DMS153 (cell line): ENCODE results near the gene ZGRF1.
A peak's percentile ranks its signal among the peaks of the same experiment; 100 is the strongest.
"Not testable (repeated sequence)": the region's sequence is repeated elsewhere in the genome, so short reads cannot be mapped to it uniquely, and the experiment has no call there.

ENCODE experiments used
- DNase-seq: peaks from one replicate; lab custom pipeline; 2025; lab: John Stamatoyannopoulos, UW

ZGRF1 gene

GRCh38 chr4:112637552-112637866 is 800 bp upstream of the ZGRF1 start:
- no peak for DNase-seq

- peak; percentile 9 for DNase-seq
These were observed 3.1 kb downstream of the ZGRF1 start for GRCh38 chr4:112633477-112634235.

DNA sequence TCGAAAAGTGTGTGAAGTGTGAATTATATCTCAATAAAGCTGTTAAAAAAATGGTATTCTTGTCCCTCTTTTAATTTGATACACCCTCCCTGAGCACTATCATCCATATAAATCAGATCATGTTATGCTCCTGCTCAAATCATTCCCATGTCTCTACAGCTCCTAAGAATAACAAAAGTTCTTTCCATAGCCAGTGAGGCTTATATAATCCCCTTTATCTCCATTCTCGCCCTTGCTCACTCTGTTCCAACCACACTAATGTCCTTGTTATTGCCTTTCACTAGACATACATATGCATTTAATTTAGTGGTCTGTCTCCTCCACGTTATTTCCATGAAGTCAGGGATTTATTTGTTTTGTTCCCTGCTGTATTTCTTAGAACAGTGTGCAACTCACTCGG is 10.5 kb downstream of the ZGRF1 start:
- no peak for DNase-seq

DNA sequence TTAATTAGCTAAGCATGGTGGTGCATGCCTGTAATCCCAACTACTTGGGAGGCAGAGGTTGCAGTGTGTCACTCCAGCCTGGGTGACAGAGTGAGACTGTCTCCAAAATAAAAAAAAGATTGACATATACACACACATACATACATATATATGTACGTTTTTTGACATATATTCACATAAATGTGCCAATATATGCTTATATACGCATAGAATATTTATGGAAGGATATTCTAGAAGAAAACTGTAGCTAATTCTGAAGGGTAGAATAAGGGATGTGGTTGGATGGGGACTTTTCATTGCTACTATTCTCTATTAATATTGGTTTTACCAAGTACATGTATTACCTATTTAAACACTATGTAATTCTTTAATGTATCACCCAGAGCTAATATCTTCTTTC is 19.7 kb downstream of the ZGRF1 start:
- no peak for DNase-seq

GRCh38 chr4:112612814-112613213 is 23.9 kb downstream of the ZGRF1 start:
- DNase-seq = not testable (repeated sequence)

- DNase-seq = no peak
These were observed 32.1 kb downstream of the ZGRF1 start for GRCh38 chr4:112604589-112604988.

DNA sequence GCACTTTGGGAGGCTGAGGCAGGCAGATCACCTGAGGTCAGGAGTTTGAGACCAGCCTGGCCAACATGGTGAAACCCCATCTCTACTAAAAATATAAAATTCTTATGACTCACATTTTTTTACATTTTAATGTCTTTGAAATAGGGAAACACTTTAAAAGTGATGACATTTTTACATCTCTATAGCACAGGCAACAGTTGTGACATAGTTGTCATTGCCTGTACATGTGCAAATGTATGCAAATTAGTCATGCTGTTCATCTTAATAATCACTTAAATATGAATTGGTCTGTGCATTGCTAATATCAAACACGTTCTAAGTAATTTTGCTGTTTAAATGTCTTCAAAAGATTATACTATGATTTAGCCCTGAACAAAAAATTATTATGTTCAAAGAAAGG is 41.7 kb downstream of the ZGRF1 start:
- no peak for DNase-seq

DNA sequence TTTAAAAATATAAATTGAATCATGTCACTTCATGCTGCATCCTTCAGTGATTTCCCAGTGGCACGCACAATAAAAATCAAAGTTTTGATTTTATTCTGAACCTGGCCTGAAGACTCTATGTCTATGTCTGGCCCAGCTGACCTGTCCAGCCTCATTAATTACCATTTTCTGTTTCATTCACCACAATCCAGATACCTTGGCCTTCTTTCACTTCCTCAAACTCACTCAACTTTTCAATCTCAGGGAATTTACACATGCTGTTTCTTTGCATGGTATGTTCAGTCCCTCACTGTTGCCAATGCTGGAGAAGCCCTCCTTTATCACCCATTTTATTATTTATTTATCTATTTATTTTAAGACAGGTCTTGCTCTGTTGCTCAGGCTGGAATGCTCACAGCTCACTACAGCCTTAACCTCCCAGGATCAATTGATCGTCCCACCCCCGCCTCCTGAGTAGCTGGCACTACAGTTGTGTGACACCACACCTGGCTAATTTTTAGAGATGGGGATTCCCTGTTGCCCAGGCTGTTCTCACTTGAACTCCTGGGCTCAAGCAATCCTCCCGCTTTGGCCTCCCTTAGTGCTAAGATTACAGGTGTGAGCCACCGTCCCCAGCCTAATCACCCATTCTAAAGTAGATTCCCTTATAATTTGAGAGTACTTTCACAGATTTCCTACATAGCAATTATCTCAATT is 43.1 kb downstream of the ZGRF1 start:
- DNase-seq = no peak

DNA sequence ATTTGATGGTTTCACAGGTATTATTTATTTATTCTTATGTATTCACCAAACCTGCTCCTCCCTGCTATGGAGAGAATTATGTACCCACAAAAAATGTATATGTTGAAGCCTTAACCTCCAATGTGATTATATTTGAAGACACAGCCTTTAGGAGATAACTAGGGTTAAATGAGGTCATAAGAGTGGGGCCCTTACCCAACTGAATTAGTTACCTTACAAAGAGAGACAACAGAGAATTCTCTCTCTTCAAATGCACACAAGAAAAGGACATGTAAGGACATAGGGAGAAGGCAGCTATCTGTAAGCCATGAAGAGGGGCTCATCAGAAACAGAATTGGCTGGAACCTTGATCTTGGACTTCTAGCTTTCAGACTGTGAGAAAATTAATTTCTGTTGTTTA is 44.0 kb downstream of the ZGRF1 start:
- no peak for DNase-seq

DNA sequence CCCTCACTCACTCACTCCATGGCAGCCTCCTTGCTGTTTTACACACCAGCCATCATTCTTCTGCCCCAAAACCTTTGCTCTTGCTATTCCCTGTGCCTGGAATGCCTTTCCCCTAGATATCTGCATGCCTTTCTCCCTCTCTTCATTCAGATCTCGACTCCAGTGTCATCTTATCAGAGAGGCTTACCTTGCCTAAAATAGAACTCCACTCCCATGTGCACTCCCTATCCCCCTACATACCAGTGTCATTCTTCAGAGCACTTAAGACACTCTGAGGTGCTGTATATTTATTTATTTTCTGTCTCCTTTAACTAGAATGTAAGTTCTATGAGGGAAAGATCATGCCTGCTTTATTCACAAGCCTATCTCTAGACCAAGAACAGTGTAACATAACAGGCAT is 45.1 kb downstream of the ZGRF1 start:
- DNase-seq = no peak

- DNase-seq = no peak
These were observed 47.5 kb downstream of the ZGRF1 start for GRCh38 chr4:112589206-112589605.

DNA sequence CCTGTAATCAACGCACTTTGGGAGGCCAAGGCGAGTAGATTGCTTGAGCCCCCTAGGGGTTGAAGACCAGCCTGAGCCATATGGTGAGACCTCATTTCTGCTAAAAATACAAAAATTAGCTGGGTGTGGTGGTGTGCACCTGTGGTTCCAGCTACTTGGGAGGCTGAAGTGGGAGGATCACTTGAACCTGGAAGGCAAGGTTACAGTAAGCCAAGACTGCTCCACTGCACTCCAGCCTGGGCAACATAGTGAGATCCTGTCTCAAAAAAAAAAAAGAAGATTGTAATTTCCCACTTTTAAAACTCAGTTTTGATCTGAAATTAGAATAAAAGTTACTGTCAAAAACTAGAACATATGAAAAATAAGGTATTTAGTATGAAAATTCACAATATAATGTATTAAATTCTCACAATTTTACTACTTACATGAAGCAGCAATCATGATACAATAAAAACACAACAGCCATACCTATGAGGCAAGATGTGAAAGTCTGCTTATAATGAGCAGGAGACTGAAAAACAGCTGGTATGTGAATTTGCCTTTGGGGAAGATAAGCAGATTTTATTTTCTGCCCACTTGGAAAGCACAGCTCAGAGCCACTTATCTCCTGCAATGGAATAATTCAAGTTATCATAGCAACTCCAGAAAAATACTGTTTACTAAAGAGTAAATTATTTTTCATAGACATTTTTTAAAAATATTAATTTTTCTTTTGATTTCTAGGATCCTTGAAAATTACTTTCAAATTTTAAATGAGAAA is 50.6 kb downstream of the ZGRF1 start:
- DNase-seq = no peak

- no peak for DNase-seq
These were observed 69.2 kb downstream of the ZGRF1 start for GRCh38 chr4:112567536-112567935.

DNA sequence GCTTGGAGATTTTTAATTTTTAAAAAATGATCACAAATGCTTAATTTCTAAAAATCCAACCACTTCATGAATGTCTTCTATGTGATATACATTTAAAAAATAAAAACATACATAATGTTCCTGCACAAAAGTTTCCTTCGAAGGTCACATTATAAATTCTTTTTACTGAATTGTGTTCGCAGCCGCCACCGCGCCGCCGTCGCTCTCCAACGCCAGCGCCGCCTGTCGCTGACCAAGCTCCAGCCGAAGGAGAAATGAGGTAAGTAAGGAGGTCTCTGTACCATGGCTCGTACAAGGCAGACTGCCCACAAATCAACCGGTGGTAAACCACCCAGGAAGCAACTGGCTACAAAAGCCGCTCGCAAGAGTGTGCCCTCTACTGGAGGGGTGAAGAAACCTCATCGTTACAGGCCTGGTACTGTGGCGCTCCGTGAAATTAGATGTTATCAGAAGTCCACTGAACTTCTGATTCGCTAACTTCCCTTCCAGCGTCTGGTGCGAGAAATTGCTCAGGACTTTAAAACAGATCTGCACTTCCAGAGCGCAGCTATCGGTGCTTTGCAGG is 71.9 kb downstream of the ZGRF1 start:
- no peak for DNase-seq

DNA sequence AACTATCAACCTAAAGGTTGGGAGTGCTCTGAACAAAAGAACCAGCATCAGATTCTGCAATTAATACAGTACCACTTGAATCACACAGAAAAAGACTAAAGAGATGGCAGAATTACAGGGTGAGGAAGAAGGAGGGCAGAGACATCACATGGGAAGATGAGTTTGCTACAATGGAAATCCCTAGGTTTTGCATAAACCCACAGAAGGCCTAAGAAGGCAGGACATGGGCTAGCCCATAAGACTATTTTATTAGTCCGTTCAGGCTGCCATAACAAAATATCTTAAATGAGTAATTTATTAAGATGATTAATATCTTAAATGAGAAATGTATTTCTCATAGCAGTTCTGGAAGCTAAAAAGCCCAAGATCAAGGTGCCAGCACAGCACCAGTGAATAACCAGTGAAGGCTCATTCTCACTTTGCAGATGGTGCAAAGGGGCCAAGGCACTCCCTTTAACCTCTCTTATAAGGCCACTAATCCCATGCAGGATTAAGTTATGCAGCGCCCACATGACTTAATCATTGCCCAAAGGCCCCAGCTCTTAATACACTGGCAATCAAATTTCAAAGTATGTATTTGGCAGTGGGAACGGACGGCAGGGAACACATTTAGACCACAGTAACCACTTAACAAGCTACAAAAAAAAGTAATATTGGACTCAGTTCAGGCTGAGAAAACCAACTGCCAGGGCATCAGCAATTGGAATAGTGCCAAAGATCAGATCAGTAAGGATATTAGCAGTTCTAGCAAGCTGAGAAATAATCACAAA is 73.1 kb downstream of the ZGRF1 start:
- DNase-seq = no peak

- no peak for DNase-seq
These were observed 74.3 kb downstream of the ZGRF1 start for GRCh38 chr4:112562254-112562879.

GRCh38 chr4:112560084-112560483 is 76.6 kb downstream of the ZGRF1 start:
- no peak for DNase-seq

GRCh38 chr4:112559053-112559452 is 77.7 kb downstream of the ZGRF1 start:
- no peak for DNase-seq

DNA sequence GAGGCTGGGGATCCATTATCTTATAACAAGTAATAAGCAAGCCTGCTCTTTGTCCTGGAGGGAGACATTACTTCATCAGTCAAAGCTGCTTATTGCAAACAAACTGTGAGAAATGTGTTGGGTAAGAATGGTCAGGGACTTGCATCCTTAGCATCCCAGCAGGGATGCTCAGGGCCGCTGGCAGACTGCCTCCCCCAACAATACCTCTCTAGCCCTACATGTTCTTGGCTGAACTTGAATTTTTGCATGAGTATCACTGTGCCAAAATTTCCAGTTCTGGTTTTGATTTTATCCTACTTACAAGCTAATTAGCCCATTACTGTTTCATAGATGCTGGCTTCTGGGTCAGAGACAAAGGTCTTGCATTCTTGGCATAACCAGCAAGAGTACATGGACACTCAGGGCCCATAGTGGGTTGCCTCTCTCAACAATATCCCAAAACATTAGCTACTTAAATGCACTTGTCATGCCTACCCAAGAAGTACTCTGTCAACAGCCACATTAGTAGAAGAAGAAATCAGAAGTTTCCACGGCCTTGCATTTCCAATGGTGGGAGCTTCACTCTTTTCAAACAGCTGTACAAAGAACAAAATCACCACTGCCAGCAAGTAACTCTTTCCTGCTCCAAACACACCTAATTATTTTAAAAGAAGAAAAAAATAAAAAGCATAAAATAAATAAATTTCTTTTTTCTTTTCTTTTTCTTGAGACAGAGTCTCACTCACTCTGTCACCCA is 78.9 kb downstream of the ZGRF1 start:
- DNase-seq = no peak

- not testable (repeated sequence) for DNase-seq
These were observed 82.4 kb downstream of the ZGRF1 start for GRCh38 chr4:112554271-112554670.

DNA sequence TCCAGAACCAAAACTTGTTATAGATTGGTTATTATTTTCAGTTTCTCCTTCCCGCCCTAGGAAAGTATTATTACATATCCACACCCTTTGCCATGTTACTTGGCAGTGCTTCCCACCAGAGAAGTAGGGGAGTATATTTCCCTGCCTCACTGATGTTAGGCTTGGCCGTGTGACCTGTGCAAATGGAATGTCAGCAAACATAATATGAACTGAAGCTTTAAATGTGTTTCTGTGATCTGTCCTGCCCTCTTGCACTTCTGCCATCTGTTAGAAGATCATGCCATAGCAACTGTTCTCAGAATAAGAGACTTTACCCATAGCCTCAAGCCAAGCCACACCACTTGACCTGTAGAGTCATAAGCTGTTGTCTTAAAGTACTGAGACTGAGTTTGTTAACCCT is 84.0 kb downstream of the ZGRF1 start:
- no peak for DNase-seq
